ENCODE measurements around the gene ZSCAN29.

The ZSCAN29 gene

GRCh38 chr15:43346305-43346704 is 24.5 kb downstream of the ZSCAN29 start:
- DNase-seq: no peak

GRCh38 chr15:43330780-43331087 is 40.1 kb downstream of the ZSCAN29 start:
- DNase-seq: no peak

- DNase-seq: peak; percentile 93
Measured at GRCh38 chr15:43329960-43330779, 40.7 kb downstream of the ZSCAN29 start, which contains the start of gene LCMT2. TSS of gene LCMT2 (minus strand) at chr15:43330573. CDS start at chr15:43330489, 84 bp downstream.

GRCh38 chr15:43329217-43329959 is 41.5 kb downstream of the ZSCAN29 start:
- DNase-seq: no peak

GRCh38 chr15:43325039-43325684 is 45.7 kb downstream of the ZSCAN29 start:
- peak; percentile 46 for DNase-seq

- DNase-seq: no peak
Measured at GRCh38 chr15:43318990-43319771, 51.7 kb downstream of the ZSCAN29 start.

GRCh38 chr15:43317566-43318184 is 53.2 kb downstream of the ZSCAN29 start:
- no peak for DNase-seq

- no peak for DNase-seq
Measured at GRCh38 chr15:43316971-43317346, 53.9 kb downstream of the ZSCAN29 start.

- no peak for DNase-seq
Measured at GRCh38 chr15:43316016-43316970, 54.5 kb downstream of the ZSCAN29 start.

GRCh38 chr15:43314171-43314570 is 56.7 kb downstream of the ZSCAN29 start:
- DNase-seq: no peak

- no peak for DNase-seq
Measured at GRCh38 chr15:43312378-43312777, 58.5 kb downstream of the ZSCAN29 start.

Measured in activated CD4-positive, alpha-beta T cell treated with anti-CD3 and anti-CD28 coated beads, Interleukin-2, amount 50 U/mL, for 16 hours (primary cell).